ENCODE measurements around the gene CTIF. TPM values are rescaled to one million over a fixed set of nuclear protein-coding genes. Genes with fewer than 3 reads are reported as not detected.
A peak's percentile ranks its signal among the peaks of the same experiment; 100 is the strongest.

CTIF gene
- 137 TPM for total RNA-seq (ENCODE audit: unreplicated experiment)
- long read RNA-seq, full-length matches to known transcripts = 1 of 7 reads
- long read RNA-seq, partial matches to known transcripts = 3 of 7 reads
- long read RNA-seq, other reads (novel, unspliced or antisense) = 3 of 7 reads

GRCh38 chr18:48538531-48539405 is at the start of gene CTIF:
CTIF (plus strand) TSS chr18:48539031; CDS start chr18:48619566, 80,535 bp downstream.
- peaks cover 20% of the 10 kb centered on the region for H3K4me1 Mint-ChIP-seq (ENCODE audit: low read depth, unreplicated experiment)
- peak; percentile 98 for DNase-seq
- peaks cover 9% of the 10 kb centered on the region for H3K27me3 Mint-ChIP-seq (ENCODE audit: unreplicated experiment)
- no peak for TF ChIP-seq CTCF (IDR thresholded peaks at IDR 0.05; ENCODE audit: partially characterized antibody, unreplicated experiment)
- H3K4me3 Mint-ChIP-seq (ENCODE audit: unreplicated experiment) = peak within 1 kb of the TSS; percentile 90
- no peaks in the 10 kb centered on the region for H3K36me3 Mint-ChIP-seq (ENCODE audit: unreplicated experiment)
- H3K9me3 Mint-ChIP-seq (ENCODE audit: unreplicated experiment) = peaks cover 15% of the 10 kb centered on the region
- H3K27ac Mint-ChIP-seq (ENCODE audit: unreplicated experiment) = peak within 1 kb of the TSS; percentile 92

DNA sequence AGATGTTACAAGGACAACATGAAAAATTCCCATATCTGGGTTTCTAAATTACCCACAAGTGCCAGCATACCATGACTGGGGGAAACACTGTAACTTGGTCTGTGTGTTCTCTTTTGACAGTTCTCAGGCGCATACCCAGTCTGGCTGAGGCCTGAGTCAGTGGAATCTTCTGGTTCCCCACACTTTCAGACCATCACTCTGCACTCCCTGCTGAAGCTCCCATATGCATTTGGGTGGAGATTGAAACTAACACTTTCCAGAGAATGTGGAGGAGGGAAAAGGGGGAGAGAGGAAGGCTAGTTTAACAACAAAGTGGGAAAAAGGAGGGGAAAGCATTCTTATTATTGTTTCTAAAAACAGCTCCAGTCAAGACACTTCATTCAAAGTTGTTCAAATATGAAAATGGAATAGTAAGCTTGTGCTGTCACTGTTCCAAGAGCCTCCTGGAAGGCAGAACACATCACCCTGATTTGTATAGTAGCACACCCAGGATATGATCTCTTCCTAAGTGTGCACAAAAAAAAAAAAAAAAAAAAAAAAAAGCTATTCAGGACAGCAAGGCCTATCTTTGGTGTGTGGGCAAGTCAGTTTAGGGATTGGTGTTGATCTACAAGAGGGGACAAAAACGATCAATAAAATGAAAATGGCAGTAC is 48.1 kb upstream of the CTIF start:
- DNase-seq = no peak
- TF ChIP-seq CTCF (IDR thresholded peaks at IDR 0.05; ENCODE audit: partially characterized antibody, unreplicated experiment) = no peak
- Mint-ChIP-seq H3K4me1 (ENCODE audit: low read depth, unreplicated experiment) (no peaks in the 10 kb centered on the region), H3K27ac (ENCODE audit: unreplicated experiment) (no peak overlapping the region), H3K36me3 (ENCODE audit: unreplicated experiment) (peaks cover 4% of the 10 kb centered on the region), H3K4me3 (ENCODE audit: unreplicated experiment) (no peak overlapping the region), H3K9me3 (ENCODE audit: unreplicated experiment) (peaks cover 3% of the 10 kb centered on the region), H3K27me3 (ENCODE audit: unreplicated experiment) (peaks cover 3% of the 10 kb centered on the region)

DNA sequence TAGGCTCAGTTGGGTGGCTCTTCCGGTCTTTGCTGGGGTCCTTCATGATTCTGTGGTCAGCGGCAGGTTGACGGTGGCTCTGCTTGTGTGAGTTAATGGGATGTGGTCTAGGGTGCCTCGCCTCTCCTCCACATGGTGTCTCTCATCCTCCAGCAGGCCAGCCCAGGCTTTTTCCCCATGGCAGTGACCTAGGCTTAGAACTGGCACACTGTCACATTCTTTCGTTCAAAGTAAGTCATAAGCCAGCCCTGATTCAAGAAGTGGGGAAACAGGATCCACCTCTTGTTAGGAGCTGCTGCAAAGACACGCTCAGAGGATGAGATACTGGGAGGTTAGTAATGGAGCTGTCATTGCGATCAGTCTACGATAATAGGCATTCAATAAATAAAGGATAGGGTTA is 46.0 kb upstream of the CTIF start:
- Mint-ChIP-seq H3K27me3 (ENCODE audit: unreplicated experiment) (peaks cover 2% of the 10 kb centered on the region), H3K4me3 (ENCODE audit: unreplicated experiment) (no peak overlapping the region), H3K36me3 (ENCODE audit: unreplicated experiment) (peaks cover 11% of the 10 kb centered on the region), H3K9me3 (ENCODE audit: unreplicated experiment) (peaks cover 8% of the 10 kb centered on the region), H3K4me1 (ENCODE audit: low read depth, unreplicated experiment) (no peaks in the 10 kb centered on the region), H3K27ac (ENCODE audit: unreplicated experiment) (no peak overlapping the region)
- no peak for TF ChIP-seq CTCF (IDR thresholded peaks at IDR 0.05; ENCODE audit: partially characterized antibody, unreplicated experiment)
- no peak for DNase-seq

DNA sequence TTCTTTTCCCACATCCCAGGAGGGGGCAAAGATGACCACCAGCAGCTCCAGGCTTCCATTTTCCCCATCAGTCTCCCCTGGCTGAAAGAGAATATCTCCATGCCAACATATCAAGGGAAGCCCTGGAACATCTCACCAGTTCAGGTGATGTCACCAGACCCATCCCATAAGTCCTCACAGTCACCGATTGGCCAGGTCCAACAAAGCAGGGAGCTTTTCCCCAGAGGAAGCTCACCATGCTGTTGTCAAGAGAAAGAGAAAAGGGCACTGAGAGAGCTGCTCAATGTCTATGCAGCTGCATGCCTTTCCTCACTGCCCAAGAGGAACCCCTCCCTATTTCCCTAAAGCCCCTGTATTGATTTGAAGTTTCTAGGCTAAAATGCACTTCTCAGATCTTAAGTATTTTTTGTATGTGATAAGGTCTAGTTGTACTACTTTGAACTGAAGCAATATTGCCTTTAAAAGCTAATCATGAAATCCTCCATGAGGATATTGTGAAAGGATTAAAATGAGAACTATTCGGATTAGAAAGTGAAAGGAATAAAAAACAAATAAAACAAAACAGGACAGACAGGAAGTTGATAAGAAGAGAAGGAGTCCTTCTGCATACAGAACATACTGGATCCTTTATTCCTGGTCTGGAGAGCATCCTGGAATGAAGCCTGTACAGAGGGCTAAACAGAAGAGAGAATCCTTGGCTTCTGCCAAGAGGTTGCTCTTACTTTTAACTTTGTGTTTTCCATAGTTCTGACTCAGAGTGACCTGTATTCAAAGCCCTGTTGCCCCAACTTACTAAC is 45.2 kb upstream of the CTIF start:
- Mint-ChIP-seq H3K4me1 (ENCODE audit: low read depth, unreplicated experiment) (no peaks in the 10 kb centered on the region), H3K36me3 (ENCODE audit: unreplicated experiment) (peaks cover 14% of the 10 kb centered on the region), H3K4me3 (ENCODE audit: unreplicated experiment) (no peak overlapping the region), H3K27ac (ENCODE audit: unreplicated experiment) (no peak overlapping the region), H3K27me3 (ENCODE audit: unreplicated experiment) (peaks cover 2% of the 10 kb centered on the region), H3K9me3 (ENCODE audit: unreplicated experiment) (peaks cover 8% of the 10 kb centered on the region)
- DNase-seq = no peak
- TF ChIP-seq CTCF (IDR thresholded peaks at IDR 0.05; ENCODE audit: partially characterized antibody, unreplicated experiment) = no peak
